A549 (cell line): ENCODE data around the gene PCBP3. TPM values are rescaled to one million over a fixed set of nuclear protein-coding genes. Genes with fewer than 3 reads are reported as not detected.

Experiments used
- ATAC-seq, 2 experiments: fragments of 200-7000 bp in 1 of 2; fragments of >200 bp in 1 of 2; cut with Nextera tagmentation in 1 of 2; cut with Tn5 transposase in 1 of 2; 3 replicates each; pipeline versions ENCODE4 v1.8.0 to v1.9.1; 2018 to 2020; ENCODE audit warnings: mild to moderate bottlenecking in 1 of 2, moderate library complexity in 1 of 2
- CTCF ChIA-PET: fragments of 300-600 bp; sonication (Branson Sonifier 250); formaldehyde crosslinking; extraction: SDS; loops from one replicate; lab custom pipeline; 2021; ENCODE audit warnings: antibody characterized with exemption, inconsistent platforms; lab: Yijun Ruan, JAX
- POLR2A ChIA-PET: fragments of 350-600 bp; formaldehyde crosslinking; extraction: SDS; loops from one replicate; lab custom pipeline; 2021; ENCODE audit warnings: antibody characterized with exemption, inconsistent platforms; lab: Yijun Ruan, JAX
- DNase-seq, 2 experiments: peaks; one replicate each; pipeline versions ENCODE4 v3.0.0 to v3.0.0-alpha.2; 2011 to 2016; ENCODE audit warnings: low read depth in 1 of 2, low spot score in 1 of 2
- FAIRE-seq: peaks from 2 replicates; lab custom pipeline; 2011; peaks lifted over from hg19 to GRCh38; lab: Jason Lieb, UNC
- H3K27ac ChIP-seq, 2 experiments: fragments of >200 bp; sonication (Bioruptor Twin); formaldehyde crosslinking; 3 replicates each; pipeline ENCODE4 v1.5.1; 2016 to 2017
- H3K4me1 ChIP-seq: fragments of >200 bp; sonication (Bioruptor Twin); formaldehyde crosslinking; 3 replicates; pipeline ENCODE4 v1.6.1; 2016
- H3K4me2 ChIP-seq: fragments of >200 bp; sonication (Bioruptor Twin); formaldehyde crosslinking; 3 replicates; pipeline ENCODE4 v1.6.1; 2016
- H3K4me3 ChIP-seq: fragments of >200 bp; sonication (Bioruptor Twin); formaldehyde crosslinking; 3 replicates; pipeline ENCODE4 v1.5.1; 2016
- H3K9me3 ChIP-seq: fragments of >200 bp; sonication (Bioruptor Twin); formaldehyde crosslinking; 3 replicates; pipeline ENCODE4 v1.6.1; 2016
- ATOH8 ChIP-seq: fragments of 250-450 bp; sonication (Bioruptor Pico); IDR thresholded peaks from 2 replicates; pipeline ENCODE4 v1.5.0; 2020; ENCODE audit warnings: low read depth, mild to moderate bottlenecking, moderate library complexity
- BCL3 ChIP-seq: fragments of >200 bp; sonication (Bioruptor Twin); formaldehyde crosslinking; IDR thresholded peaks from 3 replicates; pipeline ENCODE4 v1.6.1; 2016
- CBX8 ChIP-seq: fragments of 200-600 bp; sonication (generic); IDR thresholded peaks from 2 replicates; pipeline ENCODE4 v1.6.1; 2016
- HES2 ChIP-seq: fragments of >200 bp; sonication (Bioruptor Twin); formaldehyde crosslinking; IDR thresholded peaks from 2 replicates; pipeline ENCODE4 v1.6.1; 2016
- HMGXB4 ChIP-seq: fragments of 250-450 bp; sonication (Bioruptor Pico); IDR thresholded peaks from 2 replicates; pipeline ENCODE4 v1.5.0; 2021; ENCODE audit warnings: mild to moderate bottlenecking, moderate library complexity, borderline replicate concordance
- HOXA7 ChIP-seq: fragments of 250-450 bp; sonication (Bioruptor Pico); IDR thresholded peaks from 2 replicates; pipeline ENCODE4 v1.5.0; 2020; ENCODE audit warnings: mild to moderate bottlenecking, moderate library complexity
- KDM5A ChIP-seq: fragments of 200-600 bp; sonication (generic); IDR thresholded peaks from 2 replicates; pipeline ENCODE4 v1.6.1; 2016; ENCODE audit warnings: antibody characterized with exemption, mild to moderate bottlenecking
- MAFK ChIP-seq: fragments of 450-650 bp; IDR thresholded peaks from 2 replicates; pipeline ENCODE4 v1.6.1; 2014; ENCODE audit not compliant: partially characterized antibody
- NR3C1 ChIP-seq: fragments of >200 bp; sonication (Bioruptor Twin); formaldehyde crosslinking; IDR thresholded peaks from 3 replicates; pipeline ENCODE4 v1.6.1; 2017
- PBX3 ChIP-seq: IDR thresholded peaks from 2 replicates; pipeline ENCODE4 v1.6.1; 2012
- RCOR1 ChIP-seq: fragments of 150-350 bp; IDR thresholded peaks from 2 replicates; pipeline ENCODE4 v1.6.1; 2014; ENCODE audit warnings: antibody characterized with exemption, low read length, low read depth
- SREBF2 ChIP-seq: fragments of 450-650 bp; IDR thresholded peaks from 2 replicates; pipeline ENCODE4 v1.6.1; 2014; ENCODE audit warnings: mild to moderate bottlenecking, moderate library complexity
- ZSCAN20 ChIP-seq: fragments of 250-450 bp; sonication (Bioruptor Pico); IDR thresholded peaks from 2 replicates; pipeline ENCODE4 v1.8.0; 2022; ENCODE audit warnings: mild to moderate bottlenecking, moderate library complexity
- WGBS: methylation state at CpG from one replicate; pipeline ENCODE4 v1.1.6; 2017; ENCODE audit errors: missing lambda C conversion rate; 5-methylcytosine and 5-hydroxymethylcytosine counted together
- polyA plus RNA-seq, 4 experiments: library from polyadenylated mRNA; depleted of rRNA in 3 of 4; stranded (reverse); fragments of >200 nt; fragmentation: RNase III in 1 of 4; extraction: RNeasy Plus Mini Kit Qiagen cat#74134 plus additional on column Dnase treatment in 1 of 4; gene quantifications; 2 replicates in 3 of 4; 3 replicates in 1 of 4; pipeline ENCODE4 v1.2.3, GENCODE V29; 2011 to 2017

Gene PCBP3
- polyA plus RNA-seq, 2 of the 4 experiments (the other 2 are of a cell fraction) = 0.30 to 0.34 TPM

- Histone ChIP-seq H3K4me2 (no peak overlapping the region), H3K4me3 (no peak overlapping the region), H3K9me3 (peaks cover 2% of the 10 kb centered on the region; the same call in 1 of the 3 replicates), H3K4me1 (no peaks in the 10 kb centered on the region), H3K27ac (no peak overlapping the region)
- CTCF ChIA-PET = interaction anchor here (1.0 to 3.7 kb wide), 3 partner anchors 14 to 280 kb away, joined by 3 to 16 read pairs (median 3); no protein-coding TSS in a partner anchor
- WGBS = 61% methylated on average over 8 of the region's 21 CpGs
- FAIRE-seq = no peak
- no peak for TF ChIP-seq ATOH8 (CRISPR knock-in tag)
- no peak for TF ChIP-seq KDM5A
- no peak for TF ChIP-seq MAFK
- no peak for TF ChIP-seq CBX8
- no peak for TF ChIP-seq RCOR1
- no peak for TF ChIP-seq SREBF2
- no peak for TF ChIP-seq HES2
- no peak for TF ChIP-seq HMGXB4 (CRISPR knock-in tag)
- TF ChIP-seq HOXA7 = no peak
- DNase-seq = no peak
- POLR2A ChIA-PET = no interaction called here
- ATAC-seq = 0 out of 6 replicates have a peak, but pooled peaks of 1 of the 2 experiments have one; percentile 13
These were observed 192.1 kb downstream of the PCBP3 start for GRCh38 chr21:45835301-45836267.

GRCh38 chr21:45836268-45836655 lies 192.7 kb downstream of the PCBP3 start:
- no peak for TF ChIP-seq ZSCAN20 (CRISPR knock-in tag)
- no peak for TF ChIP-seq NR3C1
- no peak for TF ChIP-seq PBX3
- TF ChIP-seq BCL3 = no peak
- ATAC-seq = no peak
- no peak overlapping the region for H3K4me3 ChIP-seq
- 78% methylated on average over 13 of the region's 13 CpGs for WGBS
- H3K4me1 ChIP-seq = no peaks in the 10 kb centered on the region
- POLR2A ChIA-PET = no interaction called here
- peaks cover 7% of the 10 kb centered on the region; the same call in 1 of the 3 replicates for H3K9me3 ChIP-seq
- CTCF ChIA-PET = interaction anchor here (1.3 to 3.7 kb wide), 3 partner anchors 15 to 280 kb away, joined by 3 to 16 read pairs (median 3); no protein-coding TSS in a partner anchor
- H3K4me2 ChIP-seq = no peak overlapping the region
- no peak overlapping the region for H3K27ac ChIP-seq
- no peak for DNase-seq
- FAIRE-seq = no peak
